H9 (cell line): Measurements from ENCODE around the gene FAM32A. TPM values are rescaled to one million over a fixed set of nuclear protein-coding genes. Genes with fewer than 3 reads are reported as not detected.

Experiments
- DNase-seq: peaks from one replicate; pipeline ENCODE4 v3.0.0-alpha.2; 2017
- H2AFZ ChIP-seq: one replicate; pipeline ENCODE4 v1.6.1; 2013; ENCODE audit warnings: mild to moderate bottlenecking, low read length, control low read depth, moderate library complexity
- H2AK5ac ChIP-seq: 2 replicates; pipeline ENCODE4 v1.6.1; 2013; ENCODE audit warnings: low read length, control low read depth, mixed read lengths; ENCODE audit not compliant: insufficient read length
- H2BK120ac ChIP-seq: one replicate; pipeline ENCODE4 v1.6.1; 2013; ENCODE audit warnings: low read depth, mild to moderate bottlenecking, low read length, control low read depth, inconsistent platforms; ENCODE audit not compliant: poor library complexity, severe bottlenecking
- H2BK12ac ChIP-seq: 2 replicates; pipeline ENCODE4 v1.6.1; 2013; ENCODE audit warnings: low read length, control low read depth, mixed read lengths, low read depth; ENCODE audit not compliant: insufficient read length
- H2BK15ac ChIP-seq: 2 replicates; pipeline ENCODE4 v1.6.1; 2013; ENCODE audit warnings: low read depth, low read length, control low read depth
- H2BK20ac ChIP-seq: one replicate; pipeline ENCODE4 v1.6.1; 2013; ENCODE audit warnings: low read depth, mild to moderate bottlenecking, low read length, control low read depth, inconsistent platforms; ENCODE audit not compliant: poor library complexity, severe bottlenecking
- H2BK5ac ChIP-seq: 2 replicates; pipeline ENCODE4 v1.6.1; 2013; ENCODE audit warnings: low read length, control low read depth, mixed read lengths; ENCODE audit not compliant: insufficient read length
- H3K14ac ChIP-seq: 2 replicates; pipeline ENCODE4 v1.6.1; 2013; ENCODE audit warnings: low read length, control low read depth; ENCODE audit not compliant: insufficient read depth
- H3K18ac ChIP-seq: 2 replicates; pipeline ENCODE4 v1.6.1; 2013; ENCODE audit warnings: low read depth, mild to moderate bottlenecking, mixed read lengths, low read length, control low read depth; ENCODE audit not compliant: insufficient read length
- H3K23ac ChIP-seq: 2 replicates; pipeline ENCODE4 v1.6.1; 2013; ENCODE audit warnings: low read length, control low read depth, mixed read lengths, low read depth; ENCODE audit not compliant: insufficient read length
- H3K23me2 ChIP-seq: 2 replicates; pipeline ENCODE4 v1.6.1; 2013; ENCODE audit warnings: low read depth, mild to moderate bottlenecking, mixed read lengths, low read length, control low read depth; ENCODE audit not compliant: insufficient read length, poor library complexity, severe bottlenecking
- H3K27ac ChIP-seq: 2 replicates; pipeline ENCODE4 v1.5.1; 2013; ENCODE audit warnings: low read length, control low read depth, mixed read lengths, low read depth; ENCODE audit not compliant: insufficient read length
- H3K27me3 ChIP-seq: 2 replicates; pipeline ENCODE4 v1.6.1; 2013; ENCODE audit warnings: low read length, control low read depth, inconsistent platforms; ENCODE audit not compliant: insufficient read depth
- H3K4ac ChIP-seq: 2 replicates; pipeline ENCODE4 v1.6.1; 2013; ENCODE audit warnings: low read depth, mild to moderate bottlenecking, control low read depth, inconsistent platforms, low read length, moderate library complexity
- H3K4me1 ChIP-seq: 2 replicates; pipeline ENCODE4 v1.6.1; 2013; ENCODE audit warnings: low read length, control low read depth, inconsistent platforms; ENCODE audit not compliant: insufficient read depth
- H3K4me2 ChIP-seq: 2 replicates; pipeline ENCODE4 v1.6.1; 2013; ENCODE audit warnings: low read length, control low read depth, mixed read lengths; ENCODE audit not compliant: insufficient read length, insufficient read depth
- H3K56ac ChIP-seq: 2 replicates; pipeline ENCODE4 v1.6.1; 2013; ENCODE audit warnings: low read depth, mild to moderate bottlenecking, mixed read lengths, low read length, control low read depth; ENCODE audit not compliant: insufficient read length
- H3K79me1 ChIP-seq: 2 replicates; pipeline ENCODE4 v1.6.1; 2013; ENCODE audit warnings: low read depth, mild to moderate bottlenecking, moderate library complexity, low read length, control low read depth, inconsistent platforms; ENCODE audit not compliant: insufficient read depth, poor library complexity, severe bottlenecking
- H3K79me2 ChIP-seq: 2 replicates; pipeline ENCODE4 v1.6.1; 2013; ENCODE audit warnings: low read length, control low read depth, inconsistent platforms; ENCODE audit not compliant: insufficient read depth
- H3K9ac ChIP-seq: 2 replicates; pipeline ENCODE4 v1.6.1; 2013; ENCODE audit warnings: low read length, control low read depth, mixed read lengths; ENCODE audit not compliant: insufficient read length; ENCODE audit errors: extremely low read depth
- H3K9me3 ChIP-seq: one replicate; pipeline ENCODE4 v1.6.1; 2013; ENCODE audit warnings: low read depth, low read length, inconsistent platforms; ENCODE audit not compliant: control insufficient read depth
- H3T11ph ChIP-seq: one replicate; pipeline ENCODE4 v1.6.1; 2013; ENCODE audit warnings: mild to moderate bottlenecking, low read length, control low read depth, inconsistent platforms
- H4K20me1 ChIP-seq: one replicate; pipeline ENCODE4 v1.6.1; 2013; ENCODE audit not compliant: control insufficient read depth, insufficient read length, insufficient read depth
- H4K5ac ChIP-seq: 2 replicates; pipeline ENCODE4 v1.6.1; 2013; ENCODE audit warnings: low read depth, mild to moderate bottlenecking, mixed read lengths, low read length, control low read depth; ENCODE audit not compliant: insufficient read length
- H4K8ac ChIP-seq: replicated peaks from 2 replicates; pipeline ENCODE4 v1.6.1; 2013; ENCODE audit warnings: low read length, control low read depth, mixed read lengths, low read depth; ENCODE audit not compliant: insufficient read length
- H4K91ac ChIP-seq: 2 replicates; pipeline ENCODE4 v1.6.1; 2013; ENCODE audit warnings: low read depth, mild to moderate bottlenecking, moderate library complexity, mixed read lengths, low read length, control low read depth; ENCODE audit not compliant: insufficient read length
- H3K27ac Mint-ChIP-seq, 3 experiments: 2 replicates in 2 of 3; 3 replicates in 1 of 3; pipeline ENCODE4 v1.8.0; 2020 to 2021; ENCODE audit warnings: mixed read lengths in 3 of 3, mild to moderate bottlenecking in 1 of 3, moderate library complexity in 1 of 3
- H3K27me3 Mint-ChIP-seq: 2 replicates; pipeline ENCODE4 v1.8.0; 2021; ENCODE audit warnings: low read depth, mild to moderate bottlenecking, moderate library complexity, mixed read lengths
- H3K36me3 Mint-ChIP-seq, 3 experiments: 2 replicates in 2 of 3; 3 replicates in 1 of 3; pipeline ENCODE4 v1.8.0; 2020 to 2021; ENCODE audit warnings: low read depth in 3 of 3, mixed read lengths in 3 of 3; ENCODE audit not compliant: insufficient read depth in 1 of 3
- H3K4me1 Mint-ChIP-seq, 2 experiments: 2 replicates each; pipeline ENCODE4 v1.8.0; 2020; ENCODE audit warnings: mixed read lengths in 2 of 2
- H3K4me3 Mint-ChIP-seq, 2 experiments: 2 replicates in 1 of 2; 3 replicates in 1 of 2; pipeline ENCODE4 v1.8.0; 2020 to 2021; ENCODE audit warnings: mild to moderate bottlenecking in 2 of 2, mixed read lengths in 2 of 2, moderate library complexity in 1 of 2
- H3K9me3 Mint-ChIP-seq, 2 experiments: 2 replicates in 1 of 2; 3 replicates in 1 of 2; pipeline ENCODE4 v1.8.0; 2020; ENCODE audit warnings: mild to moderate bottlenecking in 2 of 2, mixed read lengths in 2 of 2, moderate library complexity in 1 of 2
- WGBS: extraction: QIAGEN DNeasy Blood & Tissue Kit; methylation state at CpG from one replicate; pipeline ENCODE4 v1.1.7; 2013; ENCODE audit warnings: missing lambda C conversion rate, low lambda C conversion rate, mixed read lengths; ENCODE audit not compliant: insufficient read length; ENCODE audit errors: extremely low coverage; 5-methylcytosine and 5-hydroxymethylcytosine counted together
- total RNA-seq: library from RNA; stranded (reverse); gene quantifications from 2 replicates; pipeline ENCODE4 v1.2.1, GENCODE V29; 2021
- TF ChIP-seq, protein P1 (sequence below): fragments of 200-600 bp; sonication (generic); conservative IDR thresholded peaks from 3 replicates; pipeline ENCODE4 v1.8.0; 2021; ENCODE audit warnings: antibody characterized with exemption, mild to moderate bottlenecking

Gene FAM32A
- total RNA-seq, 1 experiment from 2014 or later = 91.9 TPM

- Mint-ChIP-seq H3K27ac (no peak overlapping the region), H3K27me3 (peaks cover 5% of the 10 kb centered on the region)
- H2BK12ac ChIP-seq = no peak overlapping the region
Observed at GRCh38 chr19:16135430-16136127, 49.6 kb upstream of the FAM32A start.

More at GRCh38 chr19:16135430-16136127, 49.6 kb upstream of the FAM32A start:
- H3K4me2 ChIP-seq = no peak overlapping the region
- H4K20me1 ChIP-seq = no peaks in the 10 kb centered on the region
- no peak overlapping the region for H2AFZ ChIP-seq
- no peak overlapping the region for H3T11ph ChIP-seq
- H3K4me1 ChIP-seq = no peaks in the 10 kb centered on the region
- H2BK120ac ChIP-seq = no peak overlapping the region
- H2AK5ac ChIP-seq = no peak overlapping the region
- Mint-ChIP-seq H3K9me3 (no peaks in the 10 kb centered on the region; a peak in 2 of 5 replicates), H3K4me3 (no peak overlapping the region), H3K4me1 (peaks cover 6% of the 10 kb centered on the region in 2 experiments), H3K36me3 (peaks cover 22 to 40% (median 35%) of the 10 kb centered on the region in 3 experiments; a peak in 6 of 7 replicates)
- no peak overlapping the region for H3K14ac ChIP-seq
- no CpG with 5 or more reads among the region's 4 CpGs for WGBS
- H4K8ac ChIP-seq = no peak overlapping the region
- no peaks in the 10 kb centered on the region for H3K79me2 ChIP-seq
- no peak overlapping the region for H4K91ac ChIP-seq
- no peak overlapping the region for H3K27ac ChIP-seq
- H3K23ac ChIP-seq = no peak overlapping the region
- no peak overlapping the region for H3K9ac ChIP-seq
- no peak for DNase-seq
- no peak overlapping the region for H2BK5ac ChIP-seq
- H3K23me2 ChIP-seq = no peaks in the 10 kb centered on the region
- H2BK15ac ChIP-seq = no peak overlapping the region
- H3K18ac ChIP-seq = no peak overlapping the region
- no peaks in the 10 kb centered on the region for H3K79me1 ChIP-seq
- H3K9me3 ChIP-seq = no peaks in the 10 kb centered on the region
- no peaks in the 10 kb centered on the region for H3K27me3 ChIP-seq
- no peak overlapping the region for H3K4ac ChIP-seq
- H3K56ac ChIP-seq = no peak overlapping the region
- no peak overlapping the region for H4K5ac ChIP-seq
- TF ChIP-seq, protein P1, sequence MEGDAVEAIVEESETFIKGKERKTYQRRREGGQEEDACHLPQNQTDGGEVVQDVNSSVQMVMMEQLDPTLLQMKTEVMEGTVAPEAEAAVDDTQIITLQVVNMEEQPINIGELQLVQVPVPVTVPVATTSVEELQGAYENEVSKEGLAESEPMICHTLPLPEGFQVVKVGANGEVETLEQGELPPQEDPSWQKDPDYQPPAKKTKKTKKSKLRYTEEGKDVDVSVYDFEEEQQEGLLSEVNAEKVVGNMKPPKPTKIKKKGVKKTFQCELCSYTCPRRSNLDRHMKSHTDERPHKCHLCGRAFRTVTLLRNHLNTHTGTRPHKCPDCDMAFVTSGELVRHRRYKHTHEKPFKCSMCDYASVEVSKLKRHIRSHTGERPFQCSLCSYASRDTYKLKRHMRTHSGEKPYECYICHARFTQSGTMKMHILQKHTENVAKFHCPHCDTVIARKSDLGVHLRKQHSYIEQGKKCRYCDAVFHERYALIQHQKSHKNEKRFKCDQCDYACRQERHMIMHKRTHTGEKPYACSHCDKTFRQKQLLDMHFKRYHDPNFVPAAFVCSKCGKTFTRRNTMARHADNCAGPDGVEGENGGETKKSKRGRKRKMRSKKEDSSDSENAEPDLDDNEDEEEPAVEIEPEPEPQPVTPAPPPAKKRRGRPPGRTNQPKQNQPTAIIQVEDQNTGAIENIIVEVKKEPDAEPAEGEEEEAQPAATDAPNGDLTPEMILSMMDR = 0 out of 3 replicates have a peak, but pooled peaks have one; percentile 17
- no peak overlapping the region for H2BK20ac ChIP-seq
